ENCODE measurements around the gene CRYBG1.

The CRYBG1 gene

GRCh38 chr6:106419900-106420613 lies 59.5 kb downstream of the CRYBG1 start:
- no peak for DNase-seq (ENCODE audit: low read depth)
- TF ChIP-seq CTCF (conservative IDR thresholded peaks at IDR 0.05; ENCODE audit: low read depth, low read length) = no peak

DNA sequence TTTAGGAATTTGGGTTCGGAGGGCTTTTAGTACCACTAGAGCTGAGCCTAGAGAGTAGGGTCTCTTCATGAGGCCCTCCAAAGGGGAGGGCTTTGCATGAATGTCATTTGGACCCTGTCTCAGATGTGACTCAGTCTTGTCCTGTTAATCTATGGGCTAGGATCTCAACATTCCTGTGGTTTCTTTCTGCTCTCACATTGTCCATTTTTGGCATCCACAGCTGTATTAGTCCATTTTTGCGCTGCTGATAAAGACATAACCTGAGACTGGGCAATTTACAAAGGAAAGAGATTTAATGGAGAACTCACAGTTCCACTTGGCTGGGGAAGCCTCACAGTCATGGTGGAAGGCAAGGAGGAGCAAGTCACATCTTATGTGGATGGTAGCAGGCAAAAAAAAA lies 61.0 kb downstream of the CRYBG1 start:
- no peak overlapping the region for H3K4me3 ChIP-seq (ENCODE audit: low read depth, low read length)
- no peak for TF ChIP-seq CTCF (conservative IDR thresholded peaks at IDR 0.05; ENCODE audit: low read depth, low read length)
- DNase-seq (ENCODE audit: low read depth) = peak; percentile 42

More at GRCh38 chr6:106419900-106420613, 59.5 kb downstream of the CRYBG1 start:
- no peak overlapping the region for H3K4me3 ChIP-seq (ENCODE audit: low read depth, low read length)

DNA sequence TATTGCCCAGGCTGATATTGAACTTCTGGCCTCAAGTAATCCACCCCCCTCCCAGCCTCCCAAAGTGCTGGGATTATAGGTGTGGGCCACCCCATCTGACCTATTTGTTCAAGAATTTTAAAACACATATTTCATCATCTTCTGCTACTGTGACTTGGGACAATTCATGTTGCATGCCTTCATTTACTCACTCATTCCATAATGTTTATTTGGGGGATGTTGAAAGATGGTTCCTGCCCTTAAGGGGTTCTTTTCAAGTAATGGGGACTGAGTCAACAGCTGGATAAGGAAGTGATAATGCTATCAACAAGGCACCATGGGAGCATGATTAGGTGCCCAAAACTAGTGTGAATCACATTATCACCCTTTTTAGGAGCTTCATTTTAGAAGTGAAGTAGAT lies 62.0 kb downstream of the CRYBG1 start:
- H3K4me3 ChIP-seq (ENCODE audit: low read depth, low read length) = no peak overlapping the region
- DNase-seq (ENCODE audit: low read depth) = no peak
- no peak for TF ChIP-seq CTCF (conservative IDR thresholded peaks at IDR 0.05; ENCODE audit: low read depth, low read length)

- H3K4me3 ChIP-seq (ENCODE audit: low read depth, low read length) = no peak overlapping the region
- TF ChIP-seq CTCF (conservative IDR thresholded peaks at IDR 0.05; ENCODE audit: low read depth, low read length) = no peak
- no peak for DNase-seq (ENCODE audit: low read depth)
Observed at GRCh38 chr6:106425382-106425781, 64.9 kb downstream of the CRYBG1 start.

GRCh38 chr6:106426250-106426970 lies 65.9 kb downstream of the CRYBG1 start:
- no peak for DNase-seq (ENCODE audit: low read depth)
- no peak for TF ChIP-seq CTCF (conservative IDR thresholded peaks at IDR 0.05; ENCODE audit: low read depth, low read length)
- H3K4me3 ChIP-seq (ENCODE audit: low read depth, low read length) = no peak overlapping the region

- DNase-seq (ENCODE audit: low read depth) = no peak
- no peak for TF ChIP-seq CTCF (conservative IDR thresholded peaks at IDR 0.05; ENCODE audit: low read depth, low read length)
- no peak overlapping the region for H3K4me3 ChIP-seq (ENCODE audit: low read depth, low read length)
Observed at GRCh38 chr6:106430466-106430865, 69.9 kb downstream of the CRYBG1 start.
